CD4-positive, alpha-beta T cell treated with Interleukin-17A for 4 hours (primary cell): ENCODE results near the gene SLC22A9.

Experiments used
- DNase-seq: peaks from one replicate; pipeline ENCODE4 v3.0.0-alpha.2; 2020; ENCODE audit warnings: mixed read lengths

The SLC22A9 gene

DNA sequence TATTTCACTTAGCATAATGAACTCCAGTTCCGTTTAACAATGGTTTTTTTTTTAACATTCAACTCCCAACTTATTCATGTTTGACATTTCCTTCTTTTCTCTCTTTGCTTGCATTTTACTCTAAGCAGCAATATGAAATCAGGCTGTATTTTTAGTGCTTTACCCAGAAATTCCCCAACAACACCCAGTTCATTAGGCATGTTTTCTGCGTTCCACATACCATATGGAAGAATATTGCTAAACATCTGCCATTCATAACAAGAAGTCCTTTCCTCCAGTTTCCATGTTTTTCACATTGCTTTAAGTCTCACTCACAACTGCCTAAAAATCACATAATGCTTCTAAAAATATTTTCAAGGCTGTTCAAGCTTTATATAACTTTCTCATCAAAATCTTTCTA is 75.5 kb downstream of the SLC22A9 start:
- no peak for DNase-seq

DNA sequence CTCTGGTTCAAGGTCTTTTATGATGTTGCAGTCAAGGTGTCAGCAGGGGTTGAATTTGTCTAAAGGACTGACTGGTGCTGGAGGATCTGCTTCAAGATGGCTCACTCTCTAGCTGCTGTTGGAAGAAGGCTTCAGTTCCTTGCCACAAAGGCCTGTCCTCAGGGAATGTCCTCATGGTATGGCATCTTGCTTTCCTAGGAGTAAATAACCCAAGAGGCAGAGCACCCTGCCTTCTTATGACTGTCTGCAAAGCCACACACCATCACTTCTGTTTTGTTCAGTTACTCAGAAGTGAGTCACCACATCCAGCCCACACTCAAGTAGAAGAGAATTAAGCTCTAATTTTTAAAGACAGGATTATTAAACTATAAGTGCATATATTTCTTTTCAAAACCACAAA is 76.1 kb downstream of the SLC22A9 start:
- no peak for DNase-seq

DNA sequence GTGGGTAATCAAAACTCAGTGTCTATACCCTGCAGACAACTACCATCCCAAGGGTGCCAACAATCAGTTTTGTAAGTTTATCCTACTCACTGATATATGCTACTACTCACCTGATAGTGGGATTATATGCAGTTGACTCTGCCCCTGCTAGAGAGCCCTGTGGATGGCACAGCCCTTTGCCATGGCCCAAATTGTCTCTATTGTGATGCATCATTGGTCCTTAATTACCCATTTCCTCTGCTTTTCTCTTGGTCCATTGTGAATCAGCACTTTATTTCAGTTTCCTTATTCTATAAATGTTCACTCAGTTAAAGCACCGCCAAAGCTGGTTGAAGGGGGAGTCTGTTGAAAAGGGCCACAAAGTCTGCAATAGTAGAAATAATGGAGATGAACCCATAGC is 79.1 kb downstream of the SLC22A9 start:
- DNase-seq: no peak

DNA sequence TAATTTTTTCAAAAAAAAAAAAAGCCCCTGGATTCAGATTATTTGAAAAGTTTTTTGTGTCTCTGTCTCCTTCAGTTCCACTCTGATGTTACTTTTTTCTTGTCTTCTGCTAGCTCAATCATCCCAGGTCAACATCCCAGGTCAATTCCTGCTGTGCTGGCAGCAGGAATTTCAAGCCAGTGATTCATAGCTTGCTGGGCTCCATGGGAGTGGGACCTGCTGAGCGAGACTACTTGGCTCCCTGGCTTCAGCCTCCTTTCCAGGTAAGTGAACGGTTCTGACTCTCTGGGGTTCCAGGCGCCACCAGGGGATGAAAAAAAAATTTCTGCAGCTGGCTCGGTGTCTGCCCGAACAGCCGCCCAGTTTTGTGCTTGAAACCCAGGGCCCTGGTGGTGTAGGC is 90.0 kb downstream of the SLC22A9 start:
- no peak for DNase-seq
